ENCODE measurements around the gene CRADD.

Gene CRADD

GRCh38 chr12:93836620-93837260 lies 159.6 kb downstream of the CRADD start:
- no peak for DNase-seq (ENCODE audit: low spot score)
- no peak for FAIRE-seq

GRCh38 chr12:93838193-93838592 lies 161.0 kb downstream of the CRADD start:
- no peak for DNase-seq (ENCODE audit: low spot score)
- FAIRE-seq: no peak

GRCh38 chr12:93839064-93839463 lies 161.9 kb downstream of the CRADD start:
- FAIRE-seq (no peak), DNase-seq (ENCODE audit: low spot score) (no peak)

- no peak for FAIRE-seq
- DNase-seq (ENCODE audit: low spot score): no peak
Measured at GRCh38 chr12:93841671-93842070, 164.5 kb downstream of the CRADD start.

- DNase-seq (ENCODE audit: low spot score) (no peak), FAIRE-seq (no peak)
Measured at GRCh38 chr12:93844164-93844784, 167.1 kb downstream of the CRADD start.

GRCh38 chr12:93846936-93847516 lies 169.9 kb downstream of the CRADD start:
- FAIRE-seq: no peak
- no peak for DNase-seq (ENCODE audit: low spot score)

- FAIRE-seq: no peak
- DNase-seq (ENCODE audit: low spot score): no peak
Measured at GRCh38 chr12:93847517-93848474, 170.6 kb downstream of the CRADD start.

GRCh38 chr12:93848523-93849101 lies 171.4 kb downstream of the CRADD start:
- FAIRE-seq (no peak), DNase-seq (ENCODE audit: low spot score) (no peak)

GRCh38 chr12:93849946-93850345 lies 172.8 kb downstream of the CRADD start:
- FAIRE-seq: no peak

GRCh38 chr12:93850481-93851256 lies 173.5 kb downstream of the CRADD start:
- no peak for FAIRE-seq
- DNase-seq (ENCODE audit: low spot score): no peak

More at GRCh38 chr12:93849946-93850345, 172.8 kb downstream of the CRADD start:
- DNase-seq (ENCODE audit: low spot score): no peak

GRCh38 chr12:93851257-93851671 lies 174.1 kb downstream of the CRADD start:
- DNase-seq (ENCODE audit: low spot score) (no peak), FAIRE-seq (no peak)

GRCh38 chr12:93852173-93852591 lies 175.0 kb downstream of the CRADD start:
- DNase-seq (ENCODE audit: low spot score) (no peak), FAIRE-seq (no peak)

GRCh38 chr12:93853698-93854478 lies 176.7 kb downstream of the CRADD start:
- DNase-seq (ENCODE audit: low spot score): no peak
- no peak for FAIRE-seq

- DNase-seq (ENCODE audit: low spot score): no peak
- FAIRE-seq: no peak
Measured at GRCh38 chr12:93855261-93855660, 178.1 kb downstream of the CRADD start.

GRCh38 chr12:93856611-93857010 lies 179.4 kb downstream of the CRADD start:
- FAIRE-seq (no peak), DNase-seq (ENCODE audit: low spot score) (no peak)

- FAIRE-seq: no peak
- DNase-seq (ENCODE audit: low spot score): no peak
Measured at GRCh38 chr12:93857279-93857938, 180.2 kb downstream of the CRADD start.

- FAIRE-seq (no peak), DNase-seq (ENCODE audit: low spot score) (no peak)
Measured at GRCh38 chr12:93857991-93858447, 180.8 kb downstream of the CRADD start.

GRCh38 chr12:93860668-93861373 lies 183.6 kb downstream of the CRADD start:
- DNase-seq (ENCODE audit: low spot score): peak; percentile 55

More at GRCh38 chr12:93860668-93861373, 183.6 kb downstream of the CRADD start:
- no peak for FAIRE-seq

Data from RCC 7860 (cell line).